Stimulated activated CD8-positive, alpha-beta memory T cell treated with anti-CD3 and anti-CD28 coated beads, Interleukin-4, amount 100 ng/mL, for 4 hours (primary cell): ENCODE measurements around the gene CDH2.
"Not testable (repeated sequence)": the region's sequence is repeated elsewhere in the genome, so short reads cannot be mapped to it uniquely, and the experiment has no call there.

Experiments
- DNase-seq, 2 donors: peaks; one replicate each; pipeline ENCODE4 v3.0.0-alpha.2; 2020; ENCODE audit warnings: low read depth in 2 of 2, low spot score in 1 of 2

The CDH2 gene

GRCh38 chr18:27931535-27931934, 245.4 kb downstream of the CDH2 start:
- no peak for DNase-seq

DNA sequence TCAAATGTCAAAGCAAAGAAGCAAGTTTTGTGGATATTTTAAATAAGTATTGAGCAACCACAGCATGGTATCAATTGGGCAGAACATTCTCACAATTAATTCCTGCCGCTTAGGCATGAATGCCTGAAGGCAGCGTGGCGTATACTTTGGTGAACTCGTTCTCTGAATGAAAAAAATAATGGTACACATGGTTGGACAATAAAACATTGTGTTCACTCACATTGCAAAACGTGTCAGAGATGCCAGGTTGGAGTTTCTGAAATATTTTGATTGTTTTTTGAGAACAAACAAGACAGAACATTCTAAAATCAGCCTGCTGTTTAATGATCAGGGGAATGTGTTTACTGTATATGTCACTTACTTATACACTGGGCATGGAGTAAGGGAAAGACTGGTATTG, 254.2 kb downstream of the CDH2 start:
- DNase-seq = no peak

GRCh38 chr18:27921904-27922751, 254.8 kb downstream of the CDH2 start:
- DNase-seq = no peak

DNA sequence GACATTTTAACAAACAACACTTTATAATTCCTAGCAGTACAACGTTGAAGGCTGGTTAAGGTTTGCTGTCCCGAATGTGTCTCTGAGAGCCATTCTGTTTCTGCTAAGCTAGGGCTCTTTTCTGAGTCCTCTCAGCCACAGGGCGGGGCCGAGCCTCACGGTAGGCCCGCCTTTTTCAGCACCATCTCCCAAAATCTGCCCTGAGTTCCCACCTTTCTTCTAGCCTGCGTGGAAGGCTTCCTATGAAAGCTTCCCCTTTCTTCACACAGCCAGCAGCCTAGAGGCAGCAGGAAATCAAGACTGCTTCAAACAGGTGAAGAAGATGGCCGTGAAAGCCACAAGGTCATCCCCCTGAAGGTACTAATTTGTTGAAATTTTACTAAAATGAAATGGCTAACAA, 255.5 kb downstream of the CDH2 start:
- no peak for DNase-seq

- no peak for DNase-seq
These were observed 256.1 kb downstream of the CDH2 start for GRCh38 chr18:27920836-27921235.

GRCh38 chr18:27906189-27906588, 270.7 kb downstream of the CDH2 start:
- DNase-seq = not testable (repeated sequence)

GRCh38 chr18:27903906-27904305, 273.0 kb downstream of the CDH2 start:
- no peak for DNase-seq

- no peak for DNase-seq
These were observed 275.3 kb downstream of the CDH2 start for GRCh38 chr18:27901424-27902226.
